ENCODE data around the gene FAM234B. TPM values are rescaled to one million over a fixed set of nuclear protein-coding genes. Genes with fewer than 3 reads are reported as not detected.
"Not testable (repeated sequence)": the region's sequence is repeated elsewhere in the genome, so short reads cannot be mapped to it uniquely, and the experiment has no call there.

FAM234B gene
- total RNA-seq, 1 donor from 2014 or later, result 9.0 TPM

DNA sequence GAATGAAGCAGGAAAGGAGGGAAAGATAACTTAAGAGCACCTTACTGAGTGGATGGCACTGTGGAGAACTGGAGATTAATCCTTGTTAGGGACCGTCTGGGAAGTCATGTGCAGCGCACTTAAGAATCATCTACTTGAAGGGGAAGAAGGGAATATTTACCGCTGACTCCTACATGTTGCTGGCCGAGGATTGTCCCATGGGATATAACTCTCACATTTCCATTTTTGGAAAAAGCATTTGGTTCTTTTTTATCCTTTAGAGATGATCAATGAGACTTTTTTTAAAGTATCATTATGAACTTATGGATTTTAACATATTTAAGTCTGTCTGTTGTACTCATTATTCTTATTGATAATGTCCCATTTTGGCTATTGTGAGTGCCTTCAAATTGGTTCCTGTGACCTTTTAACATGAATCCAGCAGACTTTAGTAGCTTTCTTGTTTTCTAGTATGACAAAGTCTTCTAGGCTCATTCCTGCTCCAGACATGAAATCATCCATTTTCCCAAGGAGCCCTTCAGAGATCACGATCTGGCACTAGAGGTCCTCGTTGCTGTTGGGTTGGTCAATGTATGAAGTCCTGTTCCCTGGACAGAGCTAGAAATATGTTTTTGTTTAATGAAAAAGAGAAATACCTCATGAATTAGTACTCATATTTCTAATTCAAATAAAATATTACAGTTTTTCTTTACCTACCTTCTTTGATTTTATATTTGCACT, 20.2 kb upstream of the FAM234B start:
- peak; percentile 61 for DNase-seq

DNA sequence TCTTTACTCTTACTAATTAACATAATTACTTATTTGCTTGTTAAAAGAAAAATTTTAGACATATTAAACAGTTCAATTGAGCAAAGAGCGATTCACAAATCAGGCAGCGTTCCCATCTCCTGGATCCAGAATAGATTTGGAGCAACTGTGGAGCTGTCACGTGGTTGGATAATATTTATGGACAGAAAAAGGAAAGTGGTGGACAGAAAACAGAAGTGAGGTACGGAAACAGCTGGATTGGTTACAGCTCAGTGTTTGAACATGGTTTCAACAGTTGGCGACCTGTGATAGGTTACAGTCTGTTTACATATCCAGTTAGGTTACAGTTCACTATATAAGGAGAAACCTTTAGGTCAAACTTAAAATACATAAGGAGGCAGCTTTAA, 19.7 kb upstream of the FAM234B start:
- DNase-seq, result peak; percentile 21

DNA sequence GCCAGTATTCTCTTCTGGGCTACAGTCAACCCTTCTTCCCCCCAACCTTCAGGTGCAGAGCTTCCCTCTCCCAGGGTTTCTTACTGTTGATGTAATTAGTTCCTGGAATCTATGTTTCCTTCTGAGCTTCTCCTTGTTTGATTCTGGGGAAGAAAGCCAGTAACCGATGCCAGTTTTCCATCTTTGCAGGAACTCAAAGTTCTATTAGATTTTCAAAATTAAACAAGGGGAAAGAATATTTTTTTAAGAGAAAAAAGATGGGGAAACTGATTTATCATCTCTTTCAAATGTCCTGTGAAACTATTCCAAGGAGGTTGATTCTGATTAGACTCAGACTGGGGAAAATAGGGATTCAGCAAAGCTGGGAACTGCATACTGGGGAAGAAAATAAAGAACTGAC, 17.9 kb upstream of the FAM234B start:
- DNase-seq, result peak; percentile 29

DNA sequence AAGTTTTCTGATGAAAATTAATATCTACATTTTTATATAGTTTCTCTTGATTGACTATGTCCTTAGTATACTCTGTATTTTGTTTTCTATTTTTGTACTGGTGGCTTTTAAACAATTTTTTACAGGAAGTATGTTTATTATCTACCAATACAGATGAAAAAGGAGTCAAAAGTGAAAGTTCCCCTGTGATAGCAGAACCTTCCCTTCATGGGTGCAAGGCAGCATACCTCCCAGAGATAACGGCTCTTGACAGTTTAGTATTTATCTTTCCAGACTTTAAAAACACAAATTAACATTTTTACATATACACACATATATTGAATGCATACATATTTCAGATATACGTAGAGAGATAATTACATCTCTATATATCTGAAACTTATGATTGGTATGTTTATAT, 17.1 kb upstream of the FAM234B start:
- DNase-seq, result no peak

DNA sequence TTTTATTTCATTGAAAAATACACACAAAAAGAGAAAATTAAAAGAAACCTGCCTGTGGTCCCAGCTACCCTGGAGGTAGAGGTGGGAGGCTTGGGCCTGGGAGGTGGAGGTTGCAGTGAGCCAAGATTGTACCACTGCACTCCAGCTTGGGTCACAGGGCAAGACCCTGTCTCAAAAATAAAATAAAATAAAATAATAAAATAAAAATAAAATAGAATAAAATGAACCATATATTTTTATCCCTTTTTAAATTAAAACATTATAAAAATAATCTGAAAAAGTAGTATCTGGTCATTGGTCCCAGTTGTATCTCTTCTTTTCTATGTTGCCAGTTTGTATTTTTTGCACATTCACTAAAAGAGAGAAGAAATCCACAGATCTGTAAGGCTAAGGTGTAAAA, 16.7 kb upstream of the FAM234B start:
- no peak for DNase-seq

DNA sequence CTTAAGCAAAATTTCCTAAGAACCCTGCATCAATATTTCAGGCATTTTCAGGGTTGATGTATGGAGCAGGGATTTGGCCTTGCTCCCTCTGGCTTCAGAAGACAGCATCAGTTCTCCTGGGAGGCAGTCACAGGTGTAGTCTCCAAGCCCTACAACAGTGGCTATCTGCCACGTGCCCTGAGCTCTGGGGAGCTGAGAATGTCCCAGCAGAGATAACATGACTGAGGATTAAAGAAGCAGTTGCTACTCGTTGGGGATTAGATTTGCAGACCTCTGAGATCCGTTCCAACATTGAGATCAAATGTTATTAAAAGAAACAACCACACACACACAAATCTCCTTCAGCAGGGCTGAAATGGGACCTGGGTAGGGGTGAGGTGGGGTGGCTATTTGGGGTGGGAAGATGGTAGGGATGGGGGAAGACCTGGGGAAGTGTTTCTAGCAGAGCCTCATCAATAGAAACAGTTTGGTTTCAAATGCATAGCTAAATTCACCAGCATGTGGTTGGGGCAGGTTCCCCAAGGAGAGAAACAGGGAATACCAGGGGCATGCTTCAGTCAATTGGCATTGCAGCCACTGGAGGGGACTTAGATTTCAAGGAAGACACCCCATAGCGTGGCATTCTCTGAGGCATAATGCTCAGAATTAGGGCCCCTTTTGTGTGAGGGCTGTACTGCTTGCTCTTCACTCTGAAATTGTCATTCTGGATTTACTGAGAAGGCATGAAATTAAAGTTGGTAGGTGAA, 15.2 kb upstream of the FAM234B start:
- DNase-seq, result no peak

DNA sequence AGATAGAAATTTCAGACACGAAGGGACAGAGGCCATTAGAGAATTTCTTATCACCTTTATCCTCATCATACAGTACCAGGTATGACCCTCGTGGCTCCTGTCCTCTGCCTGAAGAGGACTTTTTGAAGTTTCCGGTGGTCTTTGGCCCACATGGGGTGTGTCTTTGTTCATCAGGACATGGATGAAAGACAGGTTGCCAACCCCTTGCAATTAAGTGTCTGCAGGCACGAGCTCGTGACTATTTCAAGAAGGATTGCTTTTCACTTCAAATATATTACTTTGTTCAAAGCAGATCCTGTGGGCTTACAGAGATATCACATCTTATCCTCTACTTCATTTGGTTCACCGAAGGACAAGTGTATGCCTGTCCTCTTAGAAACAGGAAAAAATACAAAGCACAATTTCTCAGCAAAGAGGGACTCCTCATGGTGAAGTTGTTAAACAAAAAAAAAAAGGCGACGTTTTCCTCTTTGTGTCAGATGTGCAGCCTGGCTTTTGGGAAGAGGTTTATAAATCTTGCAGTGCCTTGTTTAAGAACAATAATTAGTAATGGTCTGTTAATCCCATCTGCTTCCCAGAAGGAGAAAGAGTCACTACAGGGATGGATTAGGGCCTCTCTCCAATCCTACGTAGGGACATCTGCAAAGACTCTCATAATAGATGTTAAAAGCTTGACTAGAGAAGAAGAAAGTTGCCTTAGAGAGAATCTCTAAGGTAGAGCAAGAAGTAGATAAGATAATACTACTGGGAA, 13.5 kb upstream of the FAM234B start:
- no peak for DNase-seq

DNA sequence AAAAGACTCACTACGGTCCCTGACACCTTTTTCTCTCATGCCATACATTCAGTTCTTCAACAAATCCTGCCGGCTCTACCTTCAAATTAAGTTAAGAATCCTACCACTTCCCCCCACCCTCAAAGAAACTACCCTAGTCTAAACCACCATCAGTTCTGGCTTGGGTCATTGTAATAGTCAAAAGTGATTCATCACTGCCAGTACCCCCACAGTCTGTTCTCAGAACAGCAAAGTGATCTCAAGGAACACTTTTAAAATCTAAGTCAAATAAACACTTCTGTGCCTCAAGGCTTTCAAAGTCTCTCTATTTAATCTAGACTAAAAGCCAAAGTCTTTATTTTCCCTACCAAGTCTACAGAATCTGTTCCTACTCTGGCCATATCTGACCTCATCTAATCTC, 12.0 kb upstream of the FAM234B start:
- no peak for DNase-seq

DNA sequence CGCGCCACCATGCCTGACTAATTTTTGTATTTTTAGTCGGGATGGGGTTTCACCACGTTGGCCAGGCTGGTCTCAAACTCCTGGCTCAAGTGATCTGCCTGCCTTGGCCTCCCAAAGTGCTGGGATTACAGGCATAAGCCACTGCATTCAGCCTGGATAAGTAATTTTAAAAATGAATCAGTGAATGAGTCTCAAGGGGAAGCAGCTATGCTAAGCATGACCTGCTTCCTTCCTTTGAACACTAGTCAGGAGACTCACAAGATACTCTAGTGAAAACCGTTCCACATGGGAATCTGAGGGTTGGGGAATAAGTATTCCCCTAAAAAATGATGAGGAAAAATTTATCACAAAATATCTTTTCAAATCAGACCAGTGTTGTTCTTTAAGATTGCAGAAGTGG, 10.7 kb upstream of the FAM234B start:
- DNase-seq, result no peak

DNA sequence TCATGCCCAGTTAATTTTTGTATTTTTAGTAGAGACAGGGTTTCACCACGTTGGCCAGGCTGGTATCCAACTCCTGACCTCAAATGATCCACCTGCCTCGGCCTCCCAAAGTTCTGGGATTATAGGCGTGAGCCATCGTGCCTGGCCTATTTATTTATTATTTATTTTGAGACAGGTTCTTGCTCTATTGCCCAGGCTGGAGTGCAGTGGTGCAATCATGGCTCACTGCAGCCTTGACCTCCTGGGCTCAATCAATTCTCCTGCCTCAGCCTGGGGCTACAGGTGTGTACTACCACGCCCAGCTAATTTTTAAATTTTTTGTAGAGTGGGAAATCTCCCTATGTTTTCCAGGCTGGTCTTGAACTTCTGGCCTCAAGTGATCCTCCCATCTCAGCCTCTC, 8.8 kb upstream of the FAM234B start:
- DNase-seq, result not testable (repeated sequence)

DNA sequence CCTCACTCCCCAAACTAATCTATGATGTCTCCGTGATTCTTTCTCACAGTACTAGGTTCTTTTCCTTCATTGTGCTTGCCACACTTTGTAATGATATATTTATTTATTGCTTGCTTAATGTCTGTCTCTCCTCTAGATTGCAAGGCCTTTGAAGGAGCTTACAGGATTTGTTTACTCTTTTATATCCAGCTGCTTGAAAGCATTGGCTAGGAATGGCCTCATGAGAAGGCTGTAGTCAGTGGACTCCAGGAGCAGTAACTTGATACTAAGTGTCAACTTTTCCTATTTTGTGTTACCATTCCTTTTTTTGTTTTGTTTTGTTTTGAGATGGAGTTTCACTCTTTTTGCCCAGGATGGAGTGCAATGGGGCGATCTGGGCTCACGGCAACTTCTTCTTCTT, 7.3 kb upstream of the FAM234B start:
- no peak for DNase-seq

DNA sequence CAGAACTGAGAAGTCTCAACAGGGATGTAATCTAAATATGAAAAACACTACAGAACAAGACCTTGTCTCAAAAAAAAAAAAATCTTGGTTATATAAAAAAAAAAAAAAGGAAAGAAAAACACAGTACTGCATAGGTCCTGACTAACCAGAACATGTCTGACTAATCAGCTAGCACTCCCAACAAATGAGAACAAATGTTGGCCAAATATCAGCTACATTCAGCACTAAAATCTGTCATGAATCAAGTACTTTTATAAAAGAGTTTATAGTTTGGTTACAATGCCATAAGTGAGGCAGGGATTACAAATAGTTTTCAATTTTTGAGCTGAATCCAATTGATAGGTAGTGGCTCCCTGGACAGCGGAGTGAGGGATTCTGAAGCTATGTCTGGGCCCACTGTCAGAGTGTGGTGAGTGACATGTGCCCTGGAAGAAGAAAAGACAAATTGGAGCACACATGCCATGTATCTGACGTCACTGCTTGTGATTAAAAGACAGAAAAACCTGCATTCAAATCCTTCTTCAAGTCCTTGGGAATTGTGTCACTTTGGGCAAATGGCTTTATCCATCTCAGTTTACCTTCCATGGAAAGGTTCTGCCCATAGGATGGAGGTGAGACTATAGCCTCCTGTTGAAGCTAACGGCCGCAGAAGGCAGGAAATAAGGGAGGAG, 5.6 kb upstream of the FAM234B start:
- peak; percentile 78 for DNase-seq

DNA sequence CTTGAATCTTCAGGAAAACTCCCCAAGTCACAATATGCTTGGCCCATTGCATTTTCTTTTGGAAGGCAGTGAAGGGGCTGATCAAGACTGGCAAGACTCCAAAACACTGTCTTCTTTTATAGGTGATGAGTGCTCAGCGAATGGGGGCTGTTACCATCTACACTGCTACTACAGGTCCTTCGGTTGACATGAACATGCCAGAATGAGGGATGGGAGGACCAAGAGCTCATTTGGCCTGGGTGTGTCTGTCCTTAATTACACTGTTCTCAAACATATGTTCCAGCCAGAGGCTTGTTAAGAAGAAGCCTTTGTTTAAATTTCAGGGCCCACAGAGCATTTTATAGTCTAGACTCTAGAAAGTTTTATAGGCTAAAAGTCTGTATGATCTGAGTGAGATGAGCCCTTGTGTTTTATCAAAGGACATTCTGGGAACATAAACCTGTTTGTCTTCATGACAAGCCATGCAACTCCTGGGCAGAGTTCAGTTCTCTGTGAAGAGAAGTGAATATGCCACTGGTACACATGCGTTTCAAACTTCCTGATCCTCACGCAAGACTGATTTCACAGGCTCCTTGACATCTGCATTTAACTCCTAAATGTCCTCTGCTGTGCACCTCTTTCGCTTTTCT, 4.7 kb upstream of the FAM234B start:
- peak; percentile 27 for DNase-seq

DNA sequence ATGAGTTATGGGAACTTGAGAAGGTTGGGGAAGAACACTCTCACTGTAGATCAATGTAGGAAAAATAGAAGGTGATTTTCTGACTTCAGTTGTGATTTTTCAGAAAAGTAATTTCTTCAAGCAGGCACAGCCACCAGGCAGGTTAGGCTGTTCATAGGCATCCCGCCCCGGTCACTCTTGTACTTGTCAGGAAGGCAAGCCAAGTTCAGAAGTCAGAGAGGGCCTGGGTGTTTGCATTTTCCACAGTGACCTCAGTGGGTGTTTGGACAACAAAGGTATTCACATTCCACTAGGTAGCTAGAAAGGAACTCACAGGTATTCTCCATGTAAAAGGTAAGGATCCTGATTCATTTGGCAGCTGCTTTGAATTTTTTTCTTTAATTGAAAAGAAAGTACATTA, 3.0 kb upstream of the FAM234B start:
- DNase-seq, result no peak

DNA sequence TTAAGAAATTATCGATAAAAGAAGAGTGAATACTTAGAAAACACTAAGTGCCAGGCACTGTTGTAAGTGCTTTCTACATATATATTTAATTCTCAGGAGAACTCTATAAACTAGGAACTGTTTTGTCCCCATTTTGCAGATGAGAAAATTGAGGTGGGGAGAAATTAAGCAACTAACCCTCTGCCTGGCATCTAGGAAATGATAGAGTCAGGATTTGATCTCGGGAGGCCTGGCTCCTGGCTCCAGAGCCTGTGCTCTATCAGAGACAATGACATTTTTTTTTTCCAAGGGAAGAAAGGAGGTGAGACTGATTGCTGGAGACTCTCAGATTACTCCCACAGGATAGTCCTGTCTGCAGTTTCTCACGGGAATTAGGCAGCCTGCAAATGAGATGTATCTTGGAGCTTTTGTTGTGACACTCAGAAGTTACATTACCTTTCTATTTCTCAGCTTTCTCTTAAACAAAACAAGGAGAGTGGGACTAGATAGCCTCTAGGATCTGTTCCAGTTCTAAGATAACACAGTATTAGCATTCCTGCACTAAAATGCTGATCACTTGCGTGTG, 1.4 kb upstream of the FAM234B start:
- no peak for DNase-seq

DNA sequence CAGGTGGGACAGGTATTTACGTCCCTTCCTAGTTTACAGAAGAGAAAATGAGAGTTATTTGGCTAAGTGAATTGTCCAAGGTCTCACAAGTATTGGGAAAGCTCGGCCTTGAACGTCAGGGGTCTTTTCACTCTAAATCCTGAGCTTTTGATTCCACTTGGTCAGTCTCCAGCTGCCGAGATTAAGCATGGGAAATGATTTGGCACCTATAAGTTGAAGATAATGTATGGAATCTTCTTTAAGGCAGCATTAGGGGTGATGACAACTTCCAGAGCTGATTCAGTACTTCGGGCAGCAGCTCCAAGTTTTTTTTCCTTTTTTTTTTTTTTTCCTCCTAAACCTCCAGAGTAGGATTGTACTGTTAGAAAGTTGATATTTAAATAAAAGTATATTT, 722 bp downstream of the FAM234B start:
- peak; percentile 62 for DNase-seq

DNA sequence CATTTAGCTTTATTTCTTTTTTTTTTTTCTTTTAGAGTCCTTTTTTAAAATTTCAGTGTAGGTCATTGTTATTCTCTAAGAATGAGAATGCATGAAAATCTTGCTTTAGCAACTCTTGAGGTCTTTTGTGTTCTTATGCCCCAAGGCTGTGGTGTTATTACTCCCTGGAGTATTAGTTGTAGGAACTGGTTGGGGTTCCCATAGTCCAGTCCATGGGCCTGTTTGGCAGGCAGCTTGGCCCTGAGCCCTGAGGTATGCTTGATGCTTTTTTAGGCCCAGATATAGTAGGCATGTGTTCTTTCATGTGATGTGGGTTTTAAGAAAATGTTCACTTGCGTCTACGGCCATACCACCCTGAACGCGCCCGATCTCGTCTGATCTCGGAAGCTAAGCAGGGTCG, 1.6 kb downstream of the FAM234B start:
- no peak for DNase-seq

DNA sequence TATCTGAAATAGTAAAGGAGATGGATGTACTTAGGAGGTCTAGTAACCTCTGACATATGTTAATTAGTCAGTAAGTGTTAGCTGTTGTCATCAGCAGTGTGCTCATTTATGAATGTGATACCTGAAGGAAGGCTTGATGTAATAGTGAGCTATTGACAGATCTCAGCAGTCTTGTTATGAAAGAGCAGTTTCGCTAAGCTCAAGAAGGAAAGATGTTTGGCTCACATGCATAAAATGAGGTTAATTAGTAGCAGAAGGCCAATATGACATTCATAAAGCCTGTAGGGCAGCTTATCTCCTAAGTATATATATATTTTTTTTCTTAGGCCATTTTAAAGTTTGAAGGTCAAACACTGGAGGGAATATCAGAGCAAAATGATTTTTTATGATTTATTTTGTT, 2.8 kb downstream of the FAM234B start:
- no peak for DNase-seq

DNA sequence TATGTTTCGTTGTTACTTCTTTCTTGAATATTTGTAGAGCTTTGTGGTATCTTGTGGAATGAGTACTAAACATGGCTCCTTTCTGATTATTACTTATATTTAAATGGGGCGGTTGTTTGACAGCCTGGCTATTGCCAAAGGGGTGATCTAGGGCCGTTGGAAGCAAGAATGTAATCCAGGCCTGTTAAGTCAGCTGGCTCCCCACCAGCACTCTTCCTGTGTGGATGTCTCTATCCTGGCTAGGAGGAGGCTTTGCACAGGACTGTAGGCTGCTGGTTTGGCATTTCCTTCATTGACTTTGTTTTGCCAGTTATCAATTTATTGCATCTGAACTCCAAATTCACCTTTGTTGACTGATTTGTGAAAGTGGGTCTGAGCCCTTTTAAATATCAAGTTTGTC, 5.6 kb downstream of the FAM234B start:
- DNase-seq, result no peak

DNA sequence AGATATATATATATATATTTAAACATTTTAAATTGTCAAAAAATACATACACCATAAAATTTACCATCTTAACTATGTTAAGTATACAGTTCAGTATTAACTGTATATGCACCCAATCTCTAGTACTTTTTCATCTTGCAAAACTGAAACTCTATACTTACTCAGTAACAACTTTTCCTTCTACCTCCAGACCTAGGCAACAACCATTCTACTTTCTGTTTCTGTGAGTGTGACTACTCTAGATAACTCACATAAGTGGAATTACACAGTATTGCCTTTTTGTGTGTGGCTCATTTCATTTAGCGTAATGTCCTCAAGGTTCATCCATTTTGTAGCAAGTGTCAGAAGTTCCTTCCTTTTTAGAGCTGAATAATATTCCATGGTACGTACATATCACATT, 8.2 kb downstream of the FAM234B start:
- DNase-seq, result no peak

DNA sequence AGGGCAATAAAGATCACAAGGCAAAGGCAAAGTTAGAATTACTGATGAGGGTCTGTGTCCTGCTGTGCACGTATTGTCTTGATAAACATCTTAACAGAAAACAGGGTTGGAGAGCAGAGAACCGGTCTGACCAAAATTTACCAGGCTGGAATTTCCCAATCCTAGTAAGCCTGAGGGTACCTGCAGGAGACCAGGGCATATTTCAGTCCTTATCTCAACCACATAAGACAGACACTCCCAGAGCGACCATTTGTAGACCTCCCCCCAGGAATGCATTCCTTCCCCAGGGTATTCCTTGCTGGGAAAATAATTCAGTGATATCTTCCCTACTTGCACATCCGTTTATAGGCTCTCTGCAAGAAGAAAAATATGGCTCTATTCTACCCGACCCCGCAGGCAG, 9.4 kb downstream of the FAM234B start:
- not testable (repeated sequence) for DNase-seq

DNA sequence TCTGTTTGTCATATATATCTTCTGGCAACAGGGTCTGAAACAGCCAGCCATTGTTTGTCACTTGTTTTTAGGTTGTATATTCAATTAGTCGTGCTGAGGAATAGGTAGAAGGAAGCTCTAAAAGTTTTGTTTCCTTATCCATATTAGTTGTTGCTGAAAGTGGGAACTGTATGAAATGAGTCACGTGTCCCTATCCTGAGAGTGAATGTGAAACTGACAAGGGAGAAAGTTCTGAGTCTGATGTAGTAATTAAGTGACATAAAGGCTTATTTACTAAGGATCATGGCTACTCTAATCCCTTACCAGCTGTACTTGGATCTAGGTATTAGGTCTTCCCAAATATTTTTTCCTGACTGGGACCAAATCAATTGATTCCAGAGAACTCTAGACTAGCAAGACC, 16.4 kb downstream of the FAM234B start:
- DNase-seq, result no peak
